Right lobe of liver (tissue), 4 donors: Measurements from ENCODE around the gene PRKACG.

ENCODE experiments used
- CTCF ChIP-seq, 4 donors: fragments of 200-600 bp in 3 of 4; fragments of 450-650 bp in 1 of 4; IDR thresholded peaks; one replicate each; pipeline versions ENCODE4 v1.5.1 to v1.8.0; 2016 to 2022; ENCODE audit warnings: antibody characterized with exemption in 4 of 4, mild to moderate bottlenecking in 2 of 4
- POLR2A ChIP-seq: fragments of 450-650 bp; IDR thresholded peaks from one replicate; pipeline ENCODE4 v1.6.1; 2017; ENCODE audit warnings: antibody characterized with exemption, mild to moderate bottlenecking
- donor health status: DM: no; HTN: no; CAD: no.
- donor health status: DM: no; HTN: no; CAD: no.
- donor health status: DM: no; HTN: yes; CAD: no.

GRCh38 chr9:69045821-69046220 is 31.9 kb upstream of the PRKACG start:
- TF ChIP-seq CTCF (IDR thresholded peaks at IDR 0.05): no peak
- no peak for TF ChIP-seq POLR2A
